HT-29 (cell line): ENCODE results near the gene AFAP1. TPM values are rescaled to one million over a fixed set of nuclear protein-coding genes. Genes with fewer than 3 reads are reported as not detected.

ENCODE experiments used
- DNase-seq: peaks from one replicate; pipeline ENCODE4 v3.0.0-alpha.2; 2015; ENCODE audit warnings: low spot score
- total RNA-seq: library from RNA; depleted of rRNA; stranded (reverse); fragments of >200 nt; shearing (Covaris generic); gene quantifications from 2 replicates; pipeline ENCODE4 v1.2.3, GENCODE V29; 2014

Gene AFAP1
- total RNA-seq, 1 experiment from 2014 or later: 2.9 TPM

- no peak for DNase-seq
Observed at GRCh38 chr4:7804756-7805385, 134.8 kb downstream of the AFAP1 start.

- peak; percentile 77 for DNase-seq
Observed at GRCh38 chr4:7803992-7804755, 135.5 kb downstream of the AFAP1 start.

- DNase-seq: no peak
Observed at GRCh38 chr4:7803371-7803770, 136.3 kb downstream of the AFAP1 start.

GRCh38 chr4:7802093-7802726 is 137.5 kb downstream of the AFAP1 start:
- peak; percentile 89 for DNase-seq

- no peak for DNase-seq
Observed at GRCh38 chr4:7801641-7802040, 138.0 kb downstream of the AFAP1 start.

- DNase-seq: no peak
Observed at GRCh38 chr4:7801001-7801400, 138.7 kb downstream of the AFAP1 start.

- no peak for DNase-seq
Observed at GRCh38 chr4:7800410-7800809, 139.3 kb downstream of the AFAP1 start.

- DNase-seq: no peak
Observed at GRCh38 chr4:7799736-7800135, 139.9 kb downstream of the AFAP1 start.

- no peak for DNase-seq
Observed at GRCh38 chr4:7799306-7799705, 140.4 kb downstream of the AFAP1 start.

- DNase-seq: no peak
Observed at GRCh38 chr4:7798178-7798995, 141.3 kb downstream of the AFAP1 start.

- no peak for DNase-seq
Observed at GRCh38 chr4:7797330-7797729, 142.3 kb downstream of the AFAP1 start.

GRCh38 chr4:7795983-7796382 is 143.7 kb downstream of the AFAP1 start:
- no peak for DNase-seq

- no peak for DNase-seq
Observed at GRCh38 chr4:7793186-7793585, 146.5 kb downstream of the AFAP1 start.

- DNase-seq: no peak
Observed at GRCh38 chr4:7792616-7793015, 147.0 kb downstream of the AFAP1 start.

- DNase-seq: no peak
Observed at GRCh38 chr4:7790999-7791398, 148.7 kb downstream of the AFAP1 start.

- DNase-seq: no peak
Observed at GRCh38 chr4:7790023-7790422, 149.6 kb downstream of the AFAP1 start.

- DNase-seq: no peak
Observed at GRCh38 chr4:7788694-7789425, 150.8 kb downstream of the AFAP1 start.

GRCh38 chr4:7788193-7788592 is 151.5 kb downstream of the AFAP1 start:
- DNase-seq: no peak

- DNase-seq: no peak
Observed at GRCh38 chr4:7787681-7788141, 151.9 kb downstream of the AFAP1 start.

- DNase-seq: no peak
Observed at GRCh38 chr4:7787067-7787466, 152.6 kb downstream of the AFAP1 start.

- DNase-seq: no peak
Observed at GRCh38 chr4:7786517-7786916, 153.1 kb downstream of the AFAP1 start.
